Measurements from ENCODE around the gene SEPTIN8.

- TF ChIP-seq POLR2A (IDR thresholded peaks at IDR 0.05): peak in 1 of 2 donors; percentile 15
- peak in 1 of 12 donors; percentile 11 for TF ChIP-seq CTCF (IDR thresholded peaks at IDR 0.05)
Observed at GRCh38 chr5:132777209-132778069, at the start of gene SEPTIN8.
